H1 (cell line): ENCODE measurements around the gene RNF151.

Source experiments
- CREB1 ChIP-seq: IDR thresholded peaks from 2 replicates; pipeline ENCODE4 v1.6.1; 2012; ENCODE audit warnings: inconsistent platforms
- EP300 ChIP-seq, 2 experiments: IDR thresholded peaks; 1 replicate in 1 of 2; 2 replicates in 1 of 2; pipeline ENCODE4 v1.6.1; 2011 to 2012; ENCODE audit warnings: low read depth in 2 of 2, low read length in 2 of 2, mild to moderate bottlenecking in 2 of 2, borderline replicate concordance in 1 of 2, inconsistent platforms in 1 of 2, moderate library complexity in 1 of 2
- HDAC2 ChIP-seq, 2 experiments: fragments of 300-600 bp in 1 of 2; sonication (generic) in 1 of 2; IDR thresholded peaks; 2 replicates each; pipeline ENCODE4 v1.6.1; 2011 to 2012; ENCODE audit warnings: low read depth in 2 of 2, low read length in 2 of 2, mild to moderate bottlenecking in 2 of 2, moderate library complexity in 2 of 2, borderline replicate concordance in 1 of 2, inconsistent platforms in 1 of 2
- POLR2A ChIP-seq, 2 experiments: IDR thresholded peaks; 1 replicate in 1 of 2; 2 replicates in 1 of 2; pipeline ENCODE4 v1.6.1; 2011; ENCODE audit warnings: low read depth in 2 of 2, low read length in 2 of 2, mild to moderate bottlenecking in 2 of 2; ENCODE audit errors: control extremely low read depth in 1 of 2
- USF2 ChIP-seq: IDR thresholded peaks from 2 replicates; pipeline ENCODE4 v1.6.1; 2011; ENCODE audit warnings: low read length, improper control_type of control experiment
- TF ChIP-seq, protein P1 (sequence below), 3 experiments: IDR thresholded peaks; 1 replicate in 2 of 3; 2 replicates in 1 of 3; pipeline versions ENCODE4 v1.5.1 to v1.6.1; 2011; ENCODE audit warnings: low read length in 3 of 3, mild to moderate bottlenecking in 3 of 3, inconsistent platforms in 2 of 3, low read depth in 1 of 3, moderate library complexity in 1 of 3; ENCODE audit not compliant: insufficient read depth in 1 of 3; ENCODE audit errors: control extremely low read depth in 1 of 3
- TF ChIP-seq, protein P2 (sequence below): IDR thresholded peaks from 2 replicates; pipeline ENCODE4 v1.6.1; 2011; ENCODE audit warnings: low read depth, mild to moderate bottlenecking, low read length; ENCODE audit not compliant: insufficient read depth

DNA sequence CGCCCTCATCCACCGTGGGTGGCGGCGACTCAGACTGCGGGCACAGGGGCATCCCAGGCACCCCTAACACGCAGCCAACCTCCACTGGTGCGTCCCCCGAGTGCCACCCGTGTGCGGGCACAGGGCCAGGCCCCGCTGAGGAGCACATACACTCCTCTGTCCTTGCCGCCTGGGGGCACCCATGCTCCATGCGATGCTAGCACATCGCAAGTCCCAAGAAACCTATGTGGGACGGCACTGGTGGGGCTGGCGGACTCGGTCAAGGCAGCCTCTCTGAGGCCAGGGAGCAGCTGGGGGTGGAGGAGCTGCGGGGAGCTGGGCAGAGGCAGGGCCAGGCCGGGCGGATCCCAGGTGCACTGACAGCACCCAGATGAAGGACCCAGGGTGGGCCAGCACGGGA, 39.0 kb downstream of the RNF151 start:
- no peak for TF ChIP-seq USF2
- TF ChIP-seq, protein P1, sequence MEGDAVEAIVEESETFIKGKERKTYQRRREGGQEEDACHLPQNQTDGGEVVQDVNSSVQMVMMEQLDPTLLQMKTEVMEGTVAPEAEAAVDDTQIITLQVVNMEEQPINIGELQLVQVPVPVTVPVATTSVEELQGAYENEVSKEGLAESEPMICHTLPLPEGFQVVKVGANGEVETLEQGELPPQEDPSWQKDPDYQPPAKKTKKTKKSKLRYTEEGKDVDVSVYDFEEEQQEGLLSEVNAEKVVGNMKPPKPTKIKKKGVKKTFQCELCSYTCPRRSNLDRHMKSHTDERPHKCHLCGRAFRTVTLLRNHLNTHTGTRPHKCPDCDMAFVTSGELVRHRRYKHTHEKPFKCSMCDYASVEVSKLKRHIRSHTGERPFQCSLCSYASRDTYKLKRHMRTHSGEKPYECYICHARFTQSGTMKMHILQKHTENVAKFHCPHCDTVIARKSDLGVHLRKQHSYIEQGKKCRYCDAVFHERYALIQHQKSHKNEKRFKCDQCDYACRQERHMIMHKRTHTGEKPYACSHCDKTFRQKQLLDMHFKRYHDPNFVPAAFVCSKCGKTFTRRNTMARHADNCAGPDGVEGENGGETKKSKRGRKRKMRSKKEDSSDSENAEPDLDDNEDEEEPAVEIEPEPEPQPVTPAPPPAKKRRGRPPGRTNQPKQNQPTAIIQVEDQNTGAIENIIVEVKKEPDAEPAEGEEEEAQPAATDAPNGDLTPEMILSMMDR (IDR thresholded peaks at IDR 0.05; ENCODE audit: control extremely low read depth in 1 of 3, insufficient read depth in 1 of 3, low read depth in 1 of 3, low read length in 3 of 3) = peak in 2 of 3 experiments; percentile 50; a peak in 3 of 4 replicates
- TF ChIP-seq EP300 (IDR thresholded peaks at IDR 0.05; ENCODE audit: borderline replicate concordance in 1 of 2, low read depth in 2 of 2, low read length in 2 of 2) = no peak
- no peak for TF ChIP-seq CREB1
- TF ChIP-seq POLR2A (IDR thresholded peaks at IDR 0.05; ENCODE audit: control extremely low read depth in 1 of 2, low read depth in 2 of 2, low read length in 2 of 2) = no peak
- no peak for TF ChIP-seq HDAC2 (IDR thresholded peaks at IDR 0.05; ENCODE audit: borderline replicate concordance in 1 of 2, low read depth in 2 of 2, low read length in 2 of 2)
- TF ChIP-seq, protein P2, sequence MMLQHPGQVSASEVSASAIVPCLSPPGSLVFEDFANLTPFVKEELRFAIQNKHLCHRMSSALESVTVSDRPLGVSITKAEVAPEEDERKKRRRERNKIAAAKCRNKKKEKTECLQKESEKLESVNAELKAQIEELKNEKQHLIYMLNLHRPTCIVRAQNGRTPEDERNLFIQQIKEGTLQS = no peak
